Left forelimb (tissue), 1 donor: ENCODE results near the gene MYPOP.
A peak's percentile ranks its signal among the peaks of the same experiment; 100 is the strongest.

ENCODE experiments used
- DNase-seq: peaks from one replicate; pipeline ENCODE4 v3.0.0-alpha.2; 2018; ENCODE audit warnings: low spot score

Gene MYPOP, protein sequence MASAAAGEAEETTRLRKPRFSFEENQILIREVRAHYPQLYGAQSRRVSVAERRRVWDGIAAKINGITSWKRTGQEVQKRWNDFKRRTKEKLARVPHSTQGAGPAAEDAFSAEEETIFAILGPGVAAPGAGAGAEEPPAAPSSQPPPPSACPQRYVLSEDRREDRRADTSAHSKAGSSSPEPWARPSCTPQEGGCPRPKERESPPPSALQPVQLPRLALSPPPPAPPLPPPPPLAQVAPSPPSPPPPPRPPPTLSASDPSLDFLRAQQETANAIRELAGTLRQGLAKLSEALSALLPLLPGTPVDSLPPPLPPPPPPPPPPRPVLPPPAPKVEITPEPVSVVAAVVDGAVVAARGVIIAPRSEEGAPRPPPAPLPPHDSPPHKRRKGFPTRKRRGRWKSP

DNA sequence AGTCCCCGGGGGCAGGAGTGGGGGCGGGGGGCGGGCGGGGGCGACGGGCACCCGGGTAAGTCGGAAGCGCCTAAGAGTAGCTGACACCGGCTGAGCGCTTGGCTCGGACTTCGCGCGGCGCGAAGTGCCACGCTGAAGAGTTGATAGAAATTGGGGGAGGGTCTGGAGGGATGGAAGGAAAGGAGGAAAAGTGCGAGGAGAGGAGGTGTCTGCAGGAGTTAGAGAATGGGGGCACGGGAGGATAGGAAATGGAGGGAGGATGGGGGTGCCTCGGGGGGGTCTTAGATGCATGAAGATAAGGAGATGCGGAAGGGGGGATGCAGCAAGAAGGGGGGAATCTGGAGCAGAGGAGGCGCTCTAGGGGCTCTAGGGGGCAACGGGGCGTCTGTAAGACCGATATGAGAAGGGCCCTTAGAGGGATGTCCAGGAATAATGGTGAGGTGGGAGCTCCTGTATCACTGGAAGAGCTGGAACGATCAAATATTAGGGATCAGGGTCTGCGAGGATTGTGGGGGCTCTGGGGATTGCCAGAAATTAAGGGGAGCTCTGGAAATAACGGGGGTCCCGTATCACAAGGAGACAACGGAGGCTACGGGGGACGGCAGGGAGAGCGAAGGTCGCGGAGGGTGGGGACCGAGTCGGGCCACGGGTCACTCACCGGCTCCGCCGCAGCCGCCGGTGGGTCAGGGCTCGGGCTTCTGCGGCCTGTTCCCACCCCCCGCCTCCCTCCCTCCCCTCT is at the start of gene MYPOP:
TSS of gene MYPOP (minus strand) at position 702 of the 739 bp plus-strand sequence. CDS start 840 bp downstream, outside the sequence.
- no peak for DNase-seq

DNA sequence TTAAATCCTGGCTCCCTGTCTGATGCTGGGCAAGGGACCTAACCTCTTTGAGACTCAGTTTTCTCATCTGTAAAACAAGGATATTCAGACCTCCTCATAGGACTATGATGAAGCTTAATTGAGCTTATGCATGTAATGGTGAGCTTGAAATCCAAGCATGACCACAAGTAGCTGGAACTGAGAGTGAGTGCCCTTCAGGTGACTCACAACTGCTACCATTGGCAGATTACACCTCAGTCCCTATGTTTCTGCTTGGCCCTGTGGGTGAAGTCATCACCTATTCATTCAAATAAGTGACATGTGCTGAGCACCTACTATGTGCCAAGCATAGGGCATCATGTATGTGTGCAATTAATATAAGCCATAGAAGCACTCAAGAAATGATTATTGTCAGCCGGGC is 45.5 kb upstream of the MYPOP start:
- DNase-seq: no peak

DNA sequence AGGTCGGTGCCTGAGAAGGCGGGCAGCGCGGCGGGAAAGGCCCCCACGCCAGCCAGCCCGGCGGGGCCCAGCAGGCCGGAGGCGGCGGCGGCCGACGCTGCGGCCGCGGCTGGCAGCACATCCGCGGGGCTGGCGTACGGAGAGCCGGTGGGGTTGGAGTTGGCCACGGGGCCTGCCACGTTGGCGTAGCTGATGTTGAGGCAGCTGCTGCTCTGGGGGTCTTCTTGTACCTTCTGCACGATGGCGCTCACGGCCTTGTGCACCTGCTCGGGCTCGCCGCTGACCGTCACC is 38.0 kb upstream of the MYPOP start:
- no peak for DNase-seq

DNA sequence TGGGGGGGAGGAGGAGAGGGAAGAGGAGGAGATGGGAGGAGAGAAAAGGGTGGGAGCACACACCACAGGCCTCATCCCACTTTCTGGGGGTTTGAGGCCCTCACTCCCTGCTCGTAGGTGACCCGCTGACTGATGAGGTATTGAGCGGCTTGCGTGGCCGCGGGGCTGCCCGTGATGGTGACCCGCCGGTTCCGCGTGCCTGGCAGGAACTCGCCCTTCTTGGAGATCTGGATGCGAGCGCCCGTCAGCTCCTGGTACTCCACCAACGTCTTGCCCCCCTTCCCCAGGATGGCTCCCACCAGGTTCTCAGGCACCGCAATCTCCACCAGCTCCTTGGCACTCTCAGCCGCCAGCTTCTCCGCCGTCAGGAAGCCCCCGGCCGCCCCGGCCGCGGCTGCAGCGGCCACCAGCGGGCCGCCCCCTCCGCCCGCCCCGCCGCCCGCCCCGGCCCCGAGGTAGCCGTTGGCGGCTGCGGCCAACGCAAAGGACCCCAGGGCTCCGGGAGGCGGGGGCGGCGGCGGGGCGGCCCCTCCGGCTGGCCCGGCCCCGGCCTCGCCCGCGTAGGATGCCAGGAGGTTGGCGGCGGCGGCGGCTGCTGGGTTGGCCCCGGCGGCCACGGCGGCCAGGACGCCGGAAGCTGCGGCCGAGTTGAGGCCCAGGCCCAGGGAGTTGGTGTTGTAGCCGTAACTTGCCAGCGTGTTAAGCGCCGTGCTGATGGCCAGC is 37.5 kb upstream of the MYPOP start:
- DNase-seq: no peak

DNA sequence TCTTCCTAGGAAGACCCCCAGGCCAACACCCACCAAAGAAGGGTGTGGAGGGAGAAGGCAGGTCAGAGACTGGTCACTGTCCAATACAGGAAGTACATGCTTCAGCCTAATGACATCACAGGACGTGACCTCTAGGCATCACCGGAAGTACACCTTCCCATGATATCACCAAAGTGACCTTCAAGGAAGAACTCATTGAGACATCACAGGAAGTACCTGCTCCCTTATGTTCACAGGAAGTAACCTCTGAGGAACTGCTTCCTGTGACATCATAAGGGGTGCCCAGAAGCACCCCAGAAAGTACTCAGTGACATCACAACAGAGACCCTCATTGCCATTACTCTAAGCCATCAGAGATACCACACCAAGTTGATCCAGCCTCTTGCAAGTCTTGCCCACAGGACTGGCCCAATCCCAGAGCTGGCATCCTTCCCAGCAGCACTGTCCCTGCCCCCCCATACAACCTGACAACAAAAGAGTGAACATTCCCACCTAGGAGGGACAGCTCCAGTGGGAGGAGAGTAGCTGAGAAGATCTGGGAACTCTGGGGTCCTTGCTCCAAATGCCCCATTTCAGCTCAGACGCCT is 36.4 kb upstream of the MYPOP start:
- no peak for DNase-seq

DNA sequence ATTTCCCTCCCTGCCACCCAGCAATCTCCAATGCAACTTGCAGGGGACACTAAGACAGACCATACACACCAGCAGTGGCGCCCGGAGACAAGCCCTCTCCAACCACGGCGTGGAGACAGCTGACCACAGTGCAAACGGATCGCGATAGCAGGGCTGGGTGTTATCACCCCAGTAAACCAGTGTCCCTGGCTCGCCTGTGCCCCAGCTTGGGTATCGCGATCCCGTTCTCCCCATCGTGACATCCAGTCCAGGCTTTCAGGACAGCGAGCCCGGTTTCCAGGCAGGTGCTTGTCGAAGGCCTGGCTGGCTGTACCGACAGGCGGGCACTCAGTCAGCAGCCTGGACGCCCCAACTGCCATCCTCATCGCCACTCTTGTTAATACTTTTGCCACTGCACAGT is 32.9 kb upstream of the MYPOP start:
- DNase-seq: no peak

DNA sequence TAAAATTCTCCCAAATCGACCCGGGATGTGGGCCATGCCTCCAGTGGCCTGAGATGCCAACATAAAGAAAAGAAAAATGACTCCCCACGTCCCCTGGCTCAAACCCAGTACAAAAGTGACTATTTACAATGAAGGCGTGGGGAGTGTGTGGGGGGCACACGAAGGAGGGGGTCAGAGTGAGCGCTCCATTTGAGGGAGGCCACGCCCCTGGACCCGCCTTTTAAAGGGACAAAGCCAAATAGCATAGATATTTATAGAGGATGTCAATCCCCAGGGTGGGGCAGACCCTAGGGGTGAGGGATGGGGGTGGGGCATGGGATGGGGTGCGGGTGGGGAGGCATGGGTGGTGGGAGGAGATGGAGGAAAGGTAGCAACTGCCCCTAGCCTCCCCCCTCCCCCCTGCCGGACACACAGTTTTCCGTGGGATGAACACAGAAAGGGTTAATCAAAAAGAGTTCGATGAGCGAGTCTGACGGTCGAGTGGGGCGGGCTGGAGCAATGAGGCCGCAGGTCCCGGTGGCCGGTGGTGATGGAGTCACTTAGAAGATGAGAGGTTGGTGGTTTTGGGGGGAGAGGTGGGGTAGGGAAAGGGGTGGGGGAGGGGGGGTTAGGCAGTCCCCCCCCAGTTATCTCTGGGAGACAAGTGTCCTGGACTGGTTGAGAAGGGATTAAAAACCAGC is 32.3 kb upstream of the MYPOP start:
- no peak for DNase-seq

DNA sequence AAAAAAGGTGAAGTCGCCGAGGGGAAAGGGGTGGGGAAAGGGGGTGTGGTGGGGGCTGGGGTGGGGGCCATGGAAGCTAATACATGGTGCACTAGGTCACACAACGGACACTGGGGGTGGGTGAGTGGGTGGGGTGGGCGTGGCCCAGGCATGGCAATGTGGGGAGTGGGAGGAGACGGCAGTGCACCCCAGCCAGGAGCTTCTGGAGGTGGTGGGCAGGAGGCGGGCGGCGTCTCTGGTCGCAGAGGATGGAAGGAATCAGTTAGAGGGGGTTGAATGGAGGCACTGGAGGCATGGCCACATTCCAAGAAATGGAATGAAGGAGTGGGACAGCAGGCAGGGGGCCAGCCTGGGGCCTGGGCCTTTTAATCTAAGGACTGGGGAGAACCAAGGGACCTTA is 31.3 kb upstream of the MYPOP start:
- no peak for DNase-seq

DNA sequence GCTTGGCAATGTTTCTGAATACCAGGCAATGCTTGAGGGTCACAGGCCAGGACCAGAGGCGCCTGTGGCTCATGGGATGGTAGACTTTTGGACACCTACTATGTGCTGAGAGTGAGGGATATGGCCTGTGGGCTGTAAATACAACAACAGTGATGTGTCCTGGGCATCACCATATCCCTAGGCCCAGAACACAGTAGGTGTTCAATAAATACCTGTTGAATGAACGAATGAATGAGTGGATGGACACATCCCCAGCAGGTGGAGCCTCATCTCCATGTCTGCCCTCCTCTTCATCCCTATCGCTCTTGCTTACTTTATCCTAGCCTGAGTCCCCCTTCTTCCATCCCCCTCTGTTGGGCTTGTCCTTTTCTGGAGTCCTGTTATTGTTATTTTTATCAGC is 28.6 kb upstream of the MYPOP start:
- DNase-seq: no peak

DNA sequence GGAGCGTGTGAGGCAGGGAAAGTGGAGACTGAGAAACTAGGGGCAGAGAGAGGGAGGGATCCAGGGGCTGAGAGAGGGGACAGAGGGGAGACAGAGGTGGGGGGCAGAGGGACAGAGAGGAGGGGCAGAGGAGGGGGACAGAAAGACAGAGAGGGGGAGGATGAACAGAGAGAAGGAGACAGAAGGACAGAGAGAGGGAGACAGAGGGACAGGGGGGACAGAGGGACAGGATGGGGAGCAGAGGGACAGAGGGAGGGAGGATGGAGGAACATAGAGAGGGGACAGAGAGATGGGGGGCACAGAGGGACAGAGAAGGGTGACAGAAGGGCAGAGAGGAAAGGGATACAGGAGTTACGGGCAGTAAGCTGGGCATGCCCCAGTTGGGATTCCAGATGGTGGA is 26.8 kb upstream of the MYPOP start:
- DNase-seq: no peak

DNA sequence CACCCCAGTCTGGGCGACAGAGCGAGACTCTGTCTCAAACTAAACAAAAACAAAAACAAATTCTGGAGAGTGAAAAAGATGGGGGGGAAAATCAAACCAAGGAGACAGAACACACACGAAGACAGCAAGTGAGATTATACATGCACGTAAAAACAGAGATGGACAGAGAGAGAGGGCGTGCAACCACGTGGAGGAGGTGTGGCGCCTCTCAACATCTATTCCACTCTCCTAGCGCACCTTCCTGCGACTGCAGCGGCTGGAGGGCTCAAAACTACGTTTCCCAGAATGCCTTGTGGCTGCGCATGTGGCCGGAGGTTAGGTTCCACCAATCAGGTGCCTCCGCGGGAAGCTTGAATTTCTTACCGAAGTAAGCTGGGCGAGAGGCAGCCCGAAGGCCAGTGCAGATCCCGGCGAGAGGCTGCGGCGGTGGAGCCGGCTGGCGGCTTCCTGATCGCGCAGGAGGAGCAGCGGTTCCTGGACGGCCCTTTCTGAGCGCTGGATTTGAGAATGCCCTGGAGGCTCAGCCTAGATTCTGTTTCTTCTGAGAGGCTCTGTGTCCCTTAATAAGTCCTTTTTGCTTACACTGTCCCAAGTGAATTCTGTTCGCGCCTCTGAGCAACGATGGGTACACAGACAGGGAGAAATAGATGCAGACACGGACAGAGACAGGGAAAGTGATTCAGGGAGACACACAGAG is 25.3 kb upstream of the MYPOP start:
- peak; percentile 89 for DNase-seq

DNA sequence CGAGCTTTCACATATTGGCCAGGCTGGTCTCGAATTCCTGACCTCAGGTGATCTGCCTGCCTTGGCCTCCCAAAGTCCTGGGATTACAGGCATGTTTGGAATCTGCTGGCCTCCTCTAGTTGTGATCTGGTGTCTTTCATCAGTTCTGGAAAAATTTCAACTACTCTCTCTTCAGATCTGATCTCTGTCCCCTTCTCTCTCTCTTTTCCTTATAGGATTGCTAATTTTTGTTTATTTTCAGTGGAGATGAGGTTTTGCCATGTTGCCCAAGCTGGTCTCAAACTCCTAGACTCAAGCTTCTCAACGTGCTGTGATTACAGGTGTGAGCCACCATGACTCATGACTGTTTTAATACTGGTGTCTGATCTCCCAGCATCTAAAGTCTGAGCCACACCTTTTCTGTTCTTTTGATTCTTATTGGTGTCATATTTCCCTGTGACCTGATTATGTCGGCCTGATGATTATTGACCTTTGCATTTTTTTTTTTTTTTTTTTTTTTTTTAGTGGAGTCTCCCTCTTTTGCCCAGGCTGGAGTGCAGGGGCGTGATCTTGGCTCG is 22.6 kb upstream of the MYPOP start:
- no peak for DNase-seq

DNA sequence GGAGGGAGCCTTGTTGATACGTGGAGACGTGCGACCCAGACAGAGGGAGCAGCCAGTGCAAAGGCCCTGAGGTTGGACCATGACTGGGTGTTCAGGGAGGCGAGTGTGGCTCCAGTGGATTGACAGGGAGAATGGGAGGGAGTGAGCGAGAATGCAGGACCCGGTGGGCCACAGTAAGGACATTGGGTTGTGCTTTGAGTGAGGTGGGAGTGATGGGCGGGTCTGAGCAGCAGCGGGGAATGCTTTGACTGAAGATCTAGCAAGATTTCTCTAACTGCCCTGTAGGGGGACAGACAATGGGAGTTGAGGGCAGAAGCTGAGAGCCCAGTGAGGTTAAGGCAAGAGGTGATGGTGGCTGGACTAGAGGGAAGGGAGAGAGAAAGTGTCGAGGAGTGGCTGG is 19.9 kb upstream of the MYPOP start:
- DNase-seq: no peak

DNA sequence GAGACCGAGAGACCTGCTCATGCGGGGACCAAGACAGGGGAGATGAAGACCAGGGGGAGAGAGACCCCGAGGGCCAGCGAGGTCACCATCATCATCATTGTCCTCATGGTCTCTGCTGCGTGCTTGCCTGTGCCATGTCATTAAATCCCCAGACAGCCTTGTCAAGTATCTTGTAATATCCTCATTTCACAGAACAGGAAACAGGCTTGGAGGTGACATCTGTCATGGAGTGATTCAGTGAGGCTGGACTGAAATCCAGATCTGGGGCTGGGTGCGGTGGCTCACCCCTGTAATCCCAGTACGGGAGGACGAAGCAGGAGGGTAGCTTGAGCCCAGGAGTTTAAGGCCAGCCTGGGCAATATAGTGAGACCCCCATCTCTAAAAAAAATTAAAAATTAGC is 18.0 kb upstream of the MYPOP start:
- no peak for DNase-seq

DNA sequence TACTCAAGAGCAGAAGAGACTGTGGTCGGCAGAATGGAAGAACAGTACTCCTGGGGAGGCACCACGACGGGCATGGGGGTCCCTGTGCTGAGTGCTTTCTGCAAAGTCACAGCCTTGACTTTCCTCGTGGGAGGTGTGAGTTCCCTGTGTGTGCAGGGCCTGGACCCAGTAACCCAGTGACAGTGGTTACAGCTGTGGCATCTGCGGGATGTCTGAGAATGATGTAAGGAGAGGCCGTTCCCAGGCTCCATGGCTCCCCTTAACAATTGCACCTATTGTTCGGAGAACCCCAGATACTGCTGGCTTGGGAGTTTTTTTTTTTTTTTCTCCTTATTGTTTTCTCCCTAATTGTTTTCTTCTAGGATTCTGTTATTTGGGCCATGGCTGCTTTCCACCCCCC is 17.3 kb upstream of the MYPOP start:
- DNase-seq: no peak

DNA sequence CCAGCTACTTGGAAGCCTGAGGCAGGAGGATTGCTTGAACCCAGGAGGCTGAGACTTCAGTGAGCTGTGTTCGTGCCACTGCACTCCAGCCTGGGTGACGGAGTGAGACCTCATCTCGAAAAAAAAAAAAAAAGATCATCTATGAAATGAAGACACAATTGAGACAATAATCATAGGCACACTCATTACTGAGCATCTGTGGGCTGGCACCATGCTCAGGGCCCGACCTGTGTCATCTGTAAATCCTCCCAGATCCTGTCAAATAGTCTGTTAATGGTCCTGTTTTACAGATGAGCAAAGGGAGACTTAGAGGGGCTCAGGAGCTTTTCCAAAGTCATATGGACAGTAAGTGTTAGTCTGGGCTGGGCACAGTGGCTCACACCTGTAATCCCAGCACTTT is 16.3 kb upstream of the MYPOP start:
- no peak for DNase-seq

DNA sequence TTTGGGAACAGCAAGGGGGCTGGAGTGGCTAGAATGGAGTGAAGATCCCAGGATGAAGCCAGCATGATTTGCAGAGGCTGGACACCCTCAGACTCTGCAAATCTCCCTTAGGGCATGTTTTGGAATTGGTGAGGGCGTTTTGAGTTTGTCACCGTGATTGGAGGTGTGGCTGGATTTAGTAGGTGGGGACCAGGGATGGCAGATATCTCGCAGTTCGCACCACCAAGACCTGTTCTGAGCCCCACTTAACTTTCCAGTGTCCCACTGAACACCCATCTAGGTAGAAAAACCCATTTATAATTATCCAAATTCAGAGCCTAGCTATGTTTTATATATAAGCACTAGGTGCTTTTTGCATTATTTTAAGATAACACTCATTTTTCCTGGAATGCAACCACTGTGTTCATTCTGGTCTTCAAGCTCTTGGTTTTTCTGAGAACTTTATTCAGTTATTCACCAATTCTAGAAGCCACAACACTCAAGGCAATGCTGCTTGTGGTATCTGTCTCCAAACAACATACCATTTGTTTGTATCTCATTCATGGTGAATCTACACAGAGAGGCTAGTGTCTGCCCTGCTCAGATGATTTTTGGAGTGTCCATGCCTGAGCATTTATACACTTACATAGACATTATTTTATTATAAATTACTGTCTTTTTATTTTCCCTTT is 15.1 kb upstream of the MYPOP start:
- no peak for DNase-seq

DNA sequence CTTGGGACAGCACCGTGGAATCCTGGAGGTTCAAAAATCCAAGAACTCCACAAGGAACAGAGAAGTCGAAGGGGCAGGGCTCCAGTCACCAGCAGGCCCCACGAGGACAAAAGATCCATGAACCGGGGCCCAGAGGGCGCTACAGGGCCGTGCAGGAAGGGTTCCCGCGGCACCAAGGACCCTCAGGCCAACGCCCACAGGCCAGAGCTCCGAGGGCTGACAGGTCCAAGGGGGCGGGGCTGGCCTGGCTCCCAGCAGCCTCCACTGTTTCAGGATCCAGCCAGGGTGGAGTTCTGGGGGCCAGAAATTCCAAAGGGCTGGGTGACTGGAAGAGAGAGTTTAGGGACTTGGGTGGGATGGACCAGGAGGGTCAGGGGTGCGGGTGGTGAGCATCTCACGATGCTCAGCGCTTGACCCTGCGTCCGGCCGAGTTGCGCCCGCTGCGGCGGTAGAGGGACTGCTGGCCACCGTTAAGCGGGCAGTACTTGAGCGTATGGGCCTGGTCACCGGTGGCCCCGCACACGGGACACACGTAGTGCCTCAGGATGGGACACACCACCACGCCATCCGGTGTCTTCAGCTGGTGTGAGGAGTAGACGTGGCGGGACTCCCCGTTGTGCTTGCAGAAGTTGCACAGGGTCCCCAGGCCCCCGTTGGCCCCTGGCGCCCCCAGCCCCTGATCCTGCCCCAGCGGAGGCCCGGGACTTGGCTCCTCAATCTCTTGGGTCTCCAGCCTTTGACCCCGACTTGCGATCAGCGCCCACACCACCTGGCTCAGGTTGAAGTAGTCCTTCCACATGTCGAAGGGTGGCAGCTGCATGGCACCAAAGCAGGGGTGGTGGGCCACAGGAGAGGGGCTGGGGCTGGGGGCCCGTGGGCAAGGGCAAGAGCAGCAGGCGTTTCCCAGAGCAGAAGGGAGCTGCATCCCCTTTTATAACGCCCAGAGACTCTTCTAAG is 11.7 kb upstream of the MYPOP start, which contains the start of gene NANOS2:
TSS of gene NANOS2 (minus strand) at position 905 of the 957 bp plus-strand sequence. CDS start at position 820, 85 bp downstream.
- no peak for DNase-seq

DNA sequence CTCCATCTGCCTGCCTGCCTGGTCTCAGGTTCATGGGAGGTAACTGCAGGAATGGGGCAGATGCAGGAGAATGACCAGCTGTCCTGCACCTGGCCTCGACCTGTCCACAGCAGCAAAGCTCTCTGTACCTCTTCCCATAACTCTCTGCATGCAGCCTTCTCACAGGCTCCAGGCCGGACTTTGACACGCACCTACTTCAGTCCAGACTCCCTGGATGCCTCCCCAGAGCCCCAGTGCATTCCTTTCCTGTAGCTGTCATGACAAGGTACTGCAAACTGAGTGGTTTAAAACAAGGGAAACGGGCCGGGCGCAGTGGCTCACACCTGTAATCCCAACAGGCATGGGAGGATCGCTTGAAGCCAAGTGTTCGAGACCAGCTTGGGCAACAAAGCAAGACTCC is 8.9 kb upstream of the MYPOP start:
- DNase-seq: no peak
